Heart left ventricle (tissue), 13 donors: Measurements from ENCODE around the gene ZDHHC3.

Experiments
- POLR2A ChIP-seq, 2 donors: fragments of 450-650 bp; IDR thresholded peaks; one replicate each; pipeline ENCODE4 v1.6.1; 2017; ENCODE audit warnings: antibody characterized with exemption in 2 of 2, mild to moderate bottlenecking in 2 of 2, moderate library complexity in 2 of 2
- TF ChIP-seq, protein P1 (sequence below), 12 donors: fragments of 200-600 bp; sonication (generic) in 4 of 12; IDR thresholded peaks; one replicate each; pipeline versions ENCODE4 v1.5.0 to v1.8.0; 2018 to 2022; ENCODE audit warnings: antibody characterized with exemption in 12 of 12, mild to moderate bottlenecking in 5 of 12
- donor health status: ischemic (EF 13 %, LVEDD 7.1; RV severe dilation, severe dysfunction).
- donor health status: DM: no; HTN: yes; CAD: no.
- donor health status: DM: no; HTN: no; CAD: no.
- donor health status: ischemic (EF 25% LVEDD 6.9; RV normal size, moderate dysfunction).
- donor health status: ischemic (EF 25% LVEDD 5.7; RV mildly dilated, moderate dysfunction).
- donor health status: ischemic (EF 35%, LVEDD 5.7; RV mildly dilated, moderate dysfunction).
- donor health status: nonischemic (EF 11% LVEDD 7.7; RV severe dilation, severe dysfunction).
- donor health status: DM: yes; HTN: yes; CAD: no.
- donor health status: PGD.
- donor health status: ischemic (EF 29% LVEDD 5.4; RV normal size, mild dysfunction).
- donor health status: nonischemic (EF 23%, LVEDD 6.1; RV moderate dilation, normal function).

DNA sequence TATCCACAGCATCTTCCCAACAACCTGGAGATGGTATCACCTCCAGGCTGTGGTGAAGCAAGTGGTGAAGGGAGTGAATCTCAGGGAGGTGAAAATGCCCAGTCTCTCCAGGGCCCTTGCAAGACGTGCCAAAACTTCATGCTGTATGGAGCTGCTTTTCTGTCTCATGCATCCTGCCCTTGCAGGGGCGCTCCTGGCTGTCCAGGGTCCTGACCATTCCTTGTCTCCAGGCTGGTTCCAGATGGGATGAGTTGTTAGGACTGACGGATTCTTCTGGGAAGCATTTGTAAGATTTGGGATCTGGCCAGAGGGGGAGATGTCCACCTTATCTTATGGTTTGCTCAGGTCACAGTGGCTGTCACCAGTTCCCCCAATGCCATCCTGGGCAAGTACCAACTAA is 85.7 kb downstream of the ZDHHC3 start:
- TF ChIP-seq, protein P1, sequence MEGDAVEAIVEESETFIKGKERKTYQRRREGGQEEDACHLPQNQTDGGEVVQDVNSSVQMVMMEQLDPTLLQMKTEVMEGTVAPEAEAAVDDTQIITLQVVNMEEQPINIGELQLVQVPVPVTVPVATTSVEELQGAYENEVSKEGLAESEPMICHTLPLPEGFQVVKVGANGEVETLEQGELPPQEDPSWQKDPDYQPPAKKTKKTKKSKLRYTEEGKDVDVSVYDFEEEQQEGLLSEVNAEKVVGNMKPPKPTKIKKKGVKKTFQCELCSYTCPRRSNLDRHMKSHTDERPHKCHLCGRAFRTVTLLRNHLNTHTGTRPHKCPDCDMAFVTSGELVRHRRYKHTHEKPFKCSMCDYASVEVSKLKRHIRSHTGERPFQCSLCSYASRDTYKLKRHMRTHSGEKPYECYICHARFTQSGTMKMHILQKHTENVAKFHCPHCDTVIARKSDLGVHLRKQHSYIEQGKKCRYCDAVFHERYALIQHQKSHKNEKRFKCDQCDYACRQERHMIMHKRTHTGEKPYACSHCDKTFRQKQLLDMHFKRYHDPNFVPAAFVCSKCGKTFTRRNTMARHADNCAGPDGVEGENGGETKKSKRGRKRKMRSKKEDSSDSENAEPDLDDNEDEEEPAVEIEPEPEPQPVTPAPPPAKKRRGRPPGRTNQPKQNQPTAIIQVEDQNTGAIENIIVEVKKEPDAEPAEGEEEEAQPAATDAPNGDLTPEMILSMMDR (IDR thresholded peaks at IDR 0.05): no peak
- TF ChIP-seq POLR2A (IDR thresholded peaks at IDR 0.05): no peak
